GM23338 (cell line): ENCODE data around the gene PRPF39. TPM values are rescaled to one million over a fixed set of nuclear protein-coding genes. Genes with fewer than 3 reads are reported as not detected.

Experiments used
- ATAC-seq: fragments of 200-7000 bp; cut with Tn5 transposase; 3 replicates; pipeline ENCODE4 v1.9.1; 2020
- DNase-seq: peaks from one replicate; pipeline ENCODE4 v3.0.0-alpha.2; 2015; ENCODE audit warnings: low spot score
- H2AFZ ChIP-seq: fragments of 200-600 bp; sonication (generic); 2 replicates; pipeline ENCODE4 v1.8.0; 2016; ENCODE audit warnings: antibody characterized with exemption, mild to moderate bottlenecking, moderate library complexity
- H3F3A ChIP-seq: fragments of 200-600 bp; sonication (generic); replicated peaks from 2 replicates; pipeline ENCODE4 v1.8.0; 2017; ENCODE audit warnings: antibody characterized with exemption, mixed run types, low read depth
- H3K27ac ChIP-seq: fragments of 200-600 bp; sonication (generic); 2 replicates; pipeline ENCODE4 v1.6.1; 2016; ENCODE audit warnings: low read depth
- H3K27me3 ChIP-seq: fragments of 200-600 bp; sonication (generic); 2 replicates; pipeline ENCODE4 v1.8.0; 2016; ENCODE audit warnings: mild to moderate bottlenecking, mixed run types, moderate library complexity; ENCODE audit not compliant: insufficient read depth
- H3K36me3 ChIP-seq: fragments of 200-600 bp; sonication (generic); 2 replicates; pipeline ENCODE4 v1.8.0; 2016; ENCODE audit warnings: mild to moderate bottlenecking; ENCODE audit not compliant: insufficient read depth
- H3K4me1 ChIP-seq: fragments of 200-600 bp; sonication (generic); 2 replicates; pipeline ENCODE4 v1.8.0; 2016; ENCODE audit warnings: mild to moderate bottlenecking, moderate library complexity; ENCODE audit not compliant: insufficient read depth
- H3K4me2 ChIP-seq: fragments of 200-600 bp; sonication (generic); 2 replicates; pipeline ENCODE4 v1.7.1; 2017; ENCODE audit warnings: mixed run types
- H3K4me3 ChIP-seq: fragments of 200-600 bp; sonication (generic); 2 replicates; pipeline ENCODE4 v1.6.1; 2016; ENCODE audit warnings: mixed run types
- H3K79me2 ChIP-seq: fragments of 200-600 bp; sonication (generic); replicated peaks from 2 replicates; pipeline ENCODE4 v1.8.0; 2017; ENCODE audit warnings: mild to moderate bottlenecking; ENCODE audit not compliant: insufficient read depth
- H3K9me2 ChIP-seq: fragments of 200-600 bp; sonication (generic); 2 replicates; pipeline ENCODE4 v1.8.0; 2017; ENCODE audit not compliant: insufficient read depth
- H4K20me1 ChIP-seq: fragments of 200-600 bp; sonication (generic); replicated peaks from 2 replicates; pipeline ENCODE4 v1.8.0; 2017; ENCODE audit warnings: mild to moderate bottlenecking; ENCODE audit not compliant: insufficient read depth
- H3K27ac Mint-ChIP-seq: 2 replicates; pipeline ENCODE4 v1.8.0; 2020; ENCODE audit warnings: inconsistent platforms, mild to moderate bottlenecking, moderate library complexity, mixed read lengths
- H3K27me3 Mint-ChIP-seq: 3 replicates; pipeline ENCODE4 v1.8.0; 2022; ENCODE audit warnings: low read depth, mild to moderate bottlenecking, moderate library complexity, mixed read lengths, inconsistent platforms; ENCODE audit not compliant: insufficient read depth, poor library complexity
- H3K36me3 Mint-ChIP-seq: 3 replicates; pipeline ENCODE4 v1.8.0; 2021; ENCODE audit warnings: low read depth, mild to moderate bottlenecking, inconsistent platforms, moderate library complexity, mixed read lengths
- H3K4me1 Mint-ChIP-seq: 3 replicates; pipeline ENCODE4 v1.8.0; 2020; ENCODE audit warnings: mild to moderate bottlenecking, inconsistent platforms, mixed read lengths
- H3K4me3 Mint-ChIP-seq: 3 replicates; pipeline ENCODE4 v1.8.0; 2021; ENCODE audit warnings: moderate library complexity, mild to moderate bottlenecking, inconsistent platforms, mixed read lengths
- H3K9me3 Mint-ChIP-seq: 3 replicates; pipeline ENCODE4 v1.8.0; 2020; ENCODE audit warnings: moderate library complexity, mild to moderate bottlenecking, inconsistent platforms, mixed read lengths
- EZH2 ChIP-seq: fragments of 200-600 bp; sonication (generic); IDR thresholded peaks from one replicate; pipeline ENCODE4 v1.8.0; 2017; ENCODE audit warnings: antibody characterized with exemption, mild to moderate bottlenecking, low read depth; ENCODE audit not compliant: unreplicated experiment
- EZH2phosphoT487 ChIP-seq: fragments of 200-600 bp; sonication (generic); IDR thresholded peaks from one replicate; pipeline ENCODE4 v1.8.1; 2018; ENCODE audit warnings: antibody characterized with exemption; ENCODE audit not compliant: unreplicated experiment
- NANOG ChIP-seq: IDR thresholded peaks from 2 replicates; pipeline ENCODE4 v1.6.1; 2016; ENCODE audit warnings: antibody characterized with exemption, borderline replicate concordance
- ZNF331 ChIP-seq: fragments of 250-450 bp; sonication (Bioruptor Pico); IDR thresholded peaks from 2 replicates; pipeline ENCODE4 v1.5.0; 2020; ENCODE audit warnings: low read depth, mild to moderate bottlenecking, moderate library complexity
- polyA plus RNA-seq: library from polyadenylated mRNA; unstranded; fragments of >200 nt; fragmentation: Nextera tagmentation; extraction: Ambion mirVana; gene quantifications from 2 replicates; pipeline ENCODE4 v1.2.1, GENCODE V29; 2016
- total RNA-seq: library from RNA; depleted of rRNA; stranded (reverse); fragments of >200 nt; shearing (Covaris generic); gene quantifications from 2 replicates; pipeline ENCODE4 v1.2.3, GENCODE V29; 2014
- TF ChIP-seq, protein P1 (sequence below): fragments of 250-450 bp; sonication (Bioruptor Pico); IDR thresholded peaks from 2 replicates; pipeline ENCODE4 v1.5.0; 2020; ENCODE audit warnings: mild to moderate bottlenecking, moderate library complexity

PRPF39 gene
- total and polyA plus RNA-seq, 2 experiments from 2014 or later = 30.7 to 56.9 TPM

DNA sequence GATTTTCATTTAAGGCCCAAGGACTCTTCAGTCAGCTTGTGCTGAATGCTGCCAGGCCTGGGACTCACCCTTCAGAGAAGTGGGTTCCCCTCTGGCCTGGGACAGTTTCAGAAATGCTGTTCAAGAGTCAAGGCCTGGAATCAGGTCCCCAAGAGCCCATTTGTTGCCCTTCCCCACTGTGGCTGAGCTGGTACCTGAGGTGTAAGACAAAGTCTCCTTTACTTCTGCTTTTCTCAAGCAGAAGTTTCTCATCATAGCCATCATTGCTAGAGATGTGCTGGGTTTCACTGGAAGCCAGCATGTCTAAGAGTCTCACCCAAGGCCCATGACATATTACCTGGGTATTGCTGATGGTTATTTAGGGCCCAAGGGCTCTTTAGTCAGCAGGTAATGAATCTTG lies 60.7 kb downstream of the PRPF39 start (continued):
- TF ChIP-seq, protein P1, sequence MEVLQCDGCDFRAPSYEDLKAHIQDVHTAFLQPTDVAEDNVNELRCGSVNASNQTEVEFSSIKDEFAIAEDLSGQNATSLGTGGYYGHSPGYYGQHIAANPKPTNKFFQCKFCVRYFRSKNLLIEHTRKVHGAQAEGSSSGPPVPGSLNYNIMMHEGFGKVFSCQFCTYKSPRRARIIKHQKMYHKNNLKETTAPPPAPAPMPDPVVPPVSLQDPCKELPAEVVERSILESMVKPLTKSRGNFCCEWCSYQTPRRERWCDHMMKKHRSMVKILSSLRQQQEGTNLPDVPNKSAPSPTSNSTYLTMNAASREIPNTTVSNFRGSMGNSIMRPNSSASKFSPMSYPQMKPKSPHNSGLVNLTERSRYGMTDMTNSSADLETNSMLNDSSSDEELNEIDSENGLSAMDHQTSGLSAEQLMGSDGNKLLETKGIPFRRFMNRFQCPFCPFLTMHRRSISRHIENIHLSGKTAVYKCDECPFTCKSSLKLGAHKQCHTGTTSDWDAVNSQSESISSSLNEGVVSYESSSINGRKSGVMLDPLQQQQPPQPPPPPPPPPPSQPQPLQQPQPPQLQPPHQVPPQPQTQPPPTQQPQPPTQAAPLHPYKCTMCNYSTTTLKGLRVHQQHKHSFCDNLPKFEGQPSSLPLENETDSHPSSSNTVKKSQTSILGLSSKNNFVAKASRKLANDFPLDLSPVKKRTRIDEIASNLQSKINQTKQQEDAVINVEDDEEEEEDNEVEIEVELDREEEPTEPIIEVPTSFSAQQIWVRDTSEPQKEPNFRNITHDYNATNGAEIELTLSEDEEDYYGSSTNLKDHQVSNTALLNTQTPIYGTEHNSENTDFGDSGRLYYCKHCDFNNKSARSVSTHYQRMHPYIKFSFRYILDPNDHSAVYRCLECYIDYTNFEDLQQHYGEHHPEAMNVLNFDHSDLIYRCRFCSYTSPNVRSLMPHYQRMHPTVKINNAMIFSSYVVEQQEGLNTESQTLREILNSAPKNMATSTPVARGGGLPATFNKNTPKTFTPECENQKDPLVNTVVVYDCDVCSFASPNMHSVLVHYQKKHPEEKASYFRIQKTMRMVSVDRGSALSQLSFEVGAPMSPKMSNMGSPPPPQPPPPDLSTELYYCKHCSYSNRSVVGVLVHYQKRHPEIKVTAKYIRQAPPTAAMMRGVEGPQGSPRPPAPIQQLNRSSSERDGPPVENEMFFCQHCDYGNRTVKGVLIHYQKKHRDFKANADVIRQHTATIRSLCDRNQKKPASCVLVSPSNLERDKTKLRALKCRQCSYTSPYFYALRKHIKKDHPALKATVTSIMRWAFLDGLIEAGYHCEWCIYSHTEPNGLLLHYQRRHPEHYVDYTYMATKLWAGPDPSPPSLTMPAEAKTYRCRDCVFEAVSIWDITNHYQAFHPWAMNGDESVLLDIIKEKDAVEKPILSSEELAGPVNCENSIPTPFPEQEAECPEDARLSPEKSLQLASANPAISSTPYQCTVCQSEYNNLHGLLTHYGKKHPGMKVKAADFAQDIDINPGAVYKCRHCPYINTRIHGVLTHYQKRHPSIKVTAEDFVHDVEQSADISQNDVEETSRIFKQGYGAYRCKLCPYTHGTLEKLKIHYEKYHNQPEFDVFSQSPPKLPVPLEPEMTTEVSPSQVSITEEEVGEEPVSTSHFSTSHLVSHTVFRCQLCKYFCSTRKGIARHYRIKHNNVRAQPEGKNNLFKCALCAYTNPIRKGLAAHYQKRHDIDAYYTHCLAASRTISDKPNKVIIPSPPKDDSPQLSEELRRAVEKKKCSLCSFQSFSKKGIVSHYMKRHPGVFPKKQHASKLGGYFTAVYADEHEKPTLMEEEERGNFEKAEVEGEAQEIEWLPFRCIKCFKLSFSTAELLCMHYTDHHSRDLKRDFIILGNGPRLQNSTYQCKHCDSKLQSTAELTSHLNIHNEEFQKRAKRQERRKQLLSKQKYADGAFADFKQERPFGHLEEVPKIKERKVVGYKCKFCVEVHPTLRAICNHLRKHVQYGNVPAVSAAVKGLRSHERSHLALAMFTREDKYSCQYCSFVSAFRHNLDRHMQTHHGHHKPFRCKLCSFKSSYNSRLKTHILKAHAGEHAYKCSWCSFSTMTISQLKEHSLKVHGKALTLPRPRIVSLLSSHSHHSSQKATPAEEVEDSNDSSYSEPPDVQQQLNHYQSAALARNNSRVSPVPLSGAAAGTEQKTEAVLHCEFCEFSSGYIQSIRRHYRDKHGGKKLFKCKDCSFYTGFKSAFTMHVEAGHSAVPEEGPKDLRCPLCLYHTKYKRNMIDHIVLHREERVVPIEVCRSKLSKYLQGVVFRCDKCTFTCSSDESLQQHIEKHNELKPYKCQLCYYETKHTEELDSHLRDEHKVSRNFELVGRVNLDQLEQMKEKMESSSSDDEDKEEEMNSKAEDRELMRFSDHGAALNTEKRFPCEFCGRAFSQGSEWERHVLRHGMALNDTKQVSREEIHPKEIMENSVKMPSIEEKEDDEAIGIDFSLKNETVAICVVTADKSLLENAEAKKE = no peak
- TF ChIP-seq EZH2 (no peak), EZH2phosphoT487 (no peak)

DNA sequence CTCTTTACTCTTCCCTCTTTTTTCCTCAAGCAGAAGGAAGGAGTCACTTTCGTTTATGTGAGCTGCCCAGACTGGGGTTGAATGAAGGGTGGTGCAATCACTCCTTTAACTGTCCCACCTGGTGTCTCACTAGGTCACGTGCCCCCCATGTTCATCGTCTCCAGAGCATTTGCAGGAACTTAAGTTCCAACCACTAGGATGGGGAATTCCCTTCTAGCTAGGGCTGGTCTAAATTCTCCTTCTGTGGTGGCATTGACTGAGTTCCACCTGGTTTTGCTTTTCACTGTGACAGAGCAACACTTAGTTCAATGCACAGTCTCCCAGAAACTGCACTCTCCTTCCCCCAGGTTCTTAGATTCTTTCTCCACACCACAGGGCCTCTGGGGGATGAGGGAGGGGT lies 61.3 kb downstream of the PRPF39 start:
- Histone ChIP-seq H3K36me3 (no peaks in the 10 kb centered on the region), H3K9me2 (no peaks in the 10 kb centered on the region), H3K27ac (no peak overlapping the region), H4K20me1 (no peaks in the 10 kb centered on the region), H3K4me2 (no peak overlapping the region), H3K79me2 (peaks cover 53% of the 10 kb centered on the region), H3K27me3 (no peaks in the 10 kb centered on the region), H3F3A (no peaks in the 10 kb centered on the region), H3K4me1 (peaks cover 9% of the 10 kb centered on the region; the same call in 1 of the 2 replicates), H2AFZ (no peak overlapping the region), H3K4me3 (no peak overlapping the region)
- Mint-ChIP-seq H3K36me3 (peaks cover 21% of the 10 kb centered on the region), H3K27ac (no peak overlapping the region), H3K27me3 (no peaks in the 10 kb centered on the region), H3K4me3 (no peak overlapping the region), H3K9me3 (no peaks in the 10 kb centered on the region), H3K4me1 (peaks cover 6% of the 10 kb centered on the region)
- no peak for DNase-seq
- ATAC-seq = no peak
- no peak for TF ChIP-seq ZNF331 (CRISPR knock-in tag)
- no peak for TF ChIP-seq NANOG
